ENCODE data around the gene CYP11A1.

CYP11A1 gene

GRCh38 chr15:74337146-74337545 is 30.3 kb downstream of the CYP11A1 start:
- no peak for DNase-seq (ENCODE audit: extremely low spot score)
- TF ChIP-seq CTCF (IDR thresholded peaks at IDR 0.05; ENCODE audit: control extremely low read depth, extremely low read depth, low read depth, missing control alignments) = no peak
- POLR2A ChIA-PET = no interaction called here
- CTCF ChIA-PET = interaction anchor here (1.4 to 9.0 kb wide), 2 partner anchors 16 kb away, joined by 3 to 60 read pairs; no protein-coding TSS in a partner anchor

GRCh38 chr15:74336061-74337005 is 31.1 kb downstream of the CYP11A1 start:
- TF ChIP-seq CTCF (IDR thresholded peaks at IDR 0.05; ENCODE audit: control extremely low read depth, extremely low read depth, low read depth, missing control alignments) = no peak
- ChIA-PET POLR2A (no interaction called here), CTCF (interaction anchor here (9.0 kb wide), 1 partner anchor 15 kb away, joined by 60 read pairs; no protein-coding TSS in a partner anchor)
- DNase-seq (ENCODE audit: extremely low spot score) = no peak

- ChIA-PET CTCF (interaction anchor here (9.0 kb wide), 1 partner anchor 14 kb away, joined by 60 read pairs; no protein-coding TSS in a partner anchor), POLR2A (no interaction called here)
- no peak for DNase-seq (ENCODE audit: extremely low spot score)
- TF ChIP-seq CTCF (IDR thresholded peaks at IDR 0.05; ENCODE audit: control extremely low read depth, extremely low read depth, low read depth, missing control alignments) = no peak
These were observed 32.0 kb downstream of the CYP11A1 start for GRCh38 chr15:74335396-74335795.

- no peak for TF ChIP-seq CTCF (IDR thresholded peaks at IDR 0.05; ENCODE audit: control extremely low read depth, extremely low read depth, low read depth, missing control alignments)
- POLR2A ChIA-PET = no interaction called here
- CTCF ChIA-PET = interaction anchor here (9.0 kb wide), 1 partner anchor 13 kb away, joined by 60 read pairs; no protein-coding TSS in a partner anchor
- DNase-seq (ENCODE audit: extremely low spot score) = no peak
These were observed 33.3 kb downstream of the CYP11A1 start for GRCh38 chr15:74334127-74334526.

GRCh38 chr15:74333662-74334061 is 33.8 kb downstream of the CYP11A1 start:
- CTCF ChIA-PET = interaction anchor here (9.0 kb wide), 1 partner anchor 13 kb away, joined by 60 read pairs; no protein-coding TSS in a partner anchor

GRCh38 chr15:74333093-74333492 is 34.4 kb downstream of the CYP11A1 start:
- no peak for TF ChIP-seq CTCF (IDR thresholded peaks at IDR 0.05; ENCODE audit: control extremely low read depth, extremely low read depth, low read depth, missing control alignments)
- no peak for DNase-seq (ENCODE audit: extremely low spot score)
- ChIA-PET CTCF (interaction anchor here (9.0 kb wide), 1 partner anchor 12 kb away, joined by 60 read pairs; no protein-coding TSS in a partner anchor), POLR2A (no interaction called here)

More at GRCh38 chr15:74333662-74334061, 33.8 kb downstream of the CYP11A1 start:
- DNase-seq (ENCODE audit: extremely low spot score) = no peak
- TF ChIP-seq CTCF (IDR thresholded peaks at IDR 0.05; ENCODE audit: control extremely low read depth, extremely low read depth, low read depth, missing control alignments) = no peak
- POLR2A ChIA-PET = no interaction called here
